Measurements from ENCODE around the gene ZSWIM8. TPM values are rescaled to one million over a fixed set of nuclear protein-coding genes. Genes with fewer than 3 reads are reported as not detected.

Gene ZSWIM8
- total RNA-seq, 1 donor from 2014 or later: 165 TPM

GRCh38 chr10:73797324-73798025 is 12.1 kb downstream of the ZSWIM8 start:
- Mint-ChIP-seq H3K36me3 (ENCODE audit: unreplicated experiment) (no peaks in the 10 kb centered on the region), H3K4me3 (ENCODE audit: unreplicated experiment) (no peak overlapping the region), H3K9me3 (ENCODE audit: unreplicated experiment) (peaks cover 8% of the 10 kb centered on the region), H3K27ac (ENCODE audit: unreplicated experiment) (no peak overlapping the region), H3K27me3 (ENCODE audit: unreplicated experiment) (peaks cover 8% of the 10 kb centered on the region), H3K4me1 (ENCODE audit: low read depth, unreplicated experiment) (no peaks in the 10 kb centered on the region)
- no peak for TF ChIP-seq CTCF (IDR thresholded peaks at IDR 0.05; ENCODE audit: partially characterized antibody, unreplicated experiment)
- no peak for DNase-seq

DNA sequence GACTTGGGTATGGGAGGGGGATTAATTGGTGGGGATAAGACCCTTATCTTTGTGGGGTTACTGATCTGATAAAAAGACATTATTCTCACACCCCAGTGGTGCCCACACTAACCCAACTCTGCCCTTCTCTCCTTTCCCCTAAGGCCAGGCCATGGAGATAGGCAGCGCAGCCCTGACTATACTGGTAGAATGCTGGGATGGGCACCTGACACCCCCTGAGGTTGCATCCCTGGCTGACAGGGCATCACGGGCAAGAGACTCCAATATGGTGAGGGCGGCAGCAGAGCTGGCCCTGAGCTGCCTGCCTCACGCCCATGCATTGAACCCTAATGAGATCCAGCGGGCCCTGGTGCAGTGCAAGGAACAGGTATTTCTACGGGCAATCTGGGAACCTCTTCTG is 12.7 kb downstream of the ZSWIM8 start:
- H3K36me3 Mint-ChIP-seq (ENCODE audit: unreplicated experiment): no peaks in the 10 kb centered on the region
- H3K4me3 Mint-ChIP-seq (ENCODE audit: unreplicated experiment): no peak overlapping the region

DNA sequence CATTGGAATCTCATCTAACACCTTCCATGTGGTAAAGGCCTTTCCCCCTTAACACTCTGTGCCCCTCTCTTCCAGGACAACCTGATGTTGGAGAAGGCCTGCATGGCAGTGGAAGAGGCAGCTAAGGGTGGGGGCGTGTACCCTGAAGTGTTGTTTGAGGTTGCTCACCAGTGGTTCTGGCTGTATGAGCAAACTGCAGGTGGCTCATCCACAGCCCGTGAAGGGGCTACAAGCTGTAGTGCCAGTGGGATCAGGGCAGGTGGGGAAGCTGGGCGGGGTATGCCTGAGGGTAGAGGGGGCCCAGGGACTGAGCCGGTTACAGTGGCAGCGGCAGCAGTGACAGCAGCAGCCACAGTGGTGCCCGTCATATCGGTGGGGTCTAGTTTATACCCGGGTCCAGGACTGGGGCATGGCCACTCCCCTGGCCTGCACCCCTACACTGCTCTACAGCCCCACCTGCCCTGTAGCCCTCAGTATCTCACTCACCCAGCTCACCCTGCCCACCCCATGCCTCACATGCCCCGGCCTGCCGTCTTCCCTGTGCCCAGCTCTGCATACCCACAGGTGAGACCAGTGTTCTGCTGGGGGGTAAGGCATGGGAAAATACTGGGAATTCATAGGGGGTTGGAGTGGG is 13.6 kb downstream of the ZSWIM8 start:
- Mint-ChIP-seq H3K4me3 (ENCODE audit: unreplicated experiment) (no peak overlapping the region), H3K4me1 (ENCODE audit: low read depth, unreplicated experiment) (no peaks in the 10 kb centered on the region)

More for the DNA sequence above, 12.7 kb downstream of the ZSWIM8 start:
- peaks cover 8% of the 10 kb centered on the region for H3K9me3 Mint-ChIP-seq (ENCODE audit: unreplicated experiment)
- DNase-seq: no peak
- TF ChIP-seq CTCF (IDR thresholded peaks at IDR 0.05; ENCODE audit: partially characterized antibody, unreplicated experiment): no peak
- H3K27ac Mint-ChIP-seq (ENCODE audit: unreplicated experiment): no peak overlapping the region
- H3K27me3 Mint-ChIP-seq (ENCODE audit: unreplicated experiment): peaks cover 8% of the 10 kb centered on the region
- H3K4me1 Mint-ChIP-seq (ENCODE audit: low read depth, unreplicated experiment): no peaks in the 10 kb centered on the region

GRCh38 chr10:73799899-73800559 is 14.6 kb downstream of the ZSWIM8 start:
- H3K36me3 Mint-ChIP-seq (ENCODE audit: unreplicated experiment): no peaks in the 10 kb centered on the region
- H3K9me3 Mint-ChIP-seq (ENCODE audit: unreplicated experiment): peaks cover 8% of the 10 kb centered on the region
- H3K27ac Mint-ChIP-seq (ENCODE audit: unreplicated experiment): no peak overlapping the region
- H3K27me3 Mint-ChIP-seq (ENCODE audit: unreplicated experiment): peaks cover 4% of the 10 kb centered on the region
- no peak for DNase-seq
- no peak for TF ChIP-seq CTCF (IDR thresholded peaks at IDR 0.05; ENCODE audit: partially characterized antibody, unreplicated experiment)
- H3K4me3 Mint-ChIP-seq (ENCODE audit: unreplicated experiment): no peak overlapping the region
- H3K4me1 Mint-ChIP-seq (ENCODE audit: low read depth, unreplicated experiment): no peaks in the 10 kb centered on the region

More for the DNA sequence above, 13.6 kb downstream of the ZSWIM8 start:
- no peak for TF ChIP-seq CTCF (IDR thresholded peaks at IDR 0.05; ENCODE audit: partially characterized antibody, unreplicated experiment)
- H3K9me3 Mint-ChIP-seq (ENCODE audit: unreplicated experiment): peaks cover 8% of the 10 kb centered on the region
- H3K27ac Mint-ChIP-seq (ENCODE audit: unreplicated experiment): no peak overlapping the region
- H3K36me3 Mint-ChIP-seq (ENCODE audit: unreplicated experiment): no peaks in the 10 kb centered on the region
- no peak for DNase-seq
- H3K27me3 Mint-ChIP-seq (ENCODE audit: unreplicated experiment): peaks cover 6% of the 10 kb centered on the region
